Measurements from ENCODE around the gene TNFSF13. TPM values are rescaled to one million over a fixed set of nuclear protein-coding genes. Genes with fewer than 3 reads are reported as not detected.

The TNFSF13 gene
- total and polyA plus RNA-seq, 11 donors: 3.7 to 43.0 (median 6.5) TPM

DNA sequence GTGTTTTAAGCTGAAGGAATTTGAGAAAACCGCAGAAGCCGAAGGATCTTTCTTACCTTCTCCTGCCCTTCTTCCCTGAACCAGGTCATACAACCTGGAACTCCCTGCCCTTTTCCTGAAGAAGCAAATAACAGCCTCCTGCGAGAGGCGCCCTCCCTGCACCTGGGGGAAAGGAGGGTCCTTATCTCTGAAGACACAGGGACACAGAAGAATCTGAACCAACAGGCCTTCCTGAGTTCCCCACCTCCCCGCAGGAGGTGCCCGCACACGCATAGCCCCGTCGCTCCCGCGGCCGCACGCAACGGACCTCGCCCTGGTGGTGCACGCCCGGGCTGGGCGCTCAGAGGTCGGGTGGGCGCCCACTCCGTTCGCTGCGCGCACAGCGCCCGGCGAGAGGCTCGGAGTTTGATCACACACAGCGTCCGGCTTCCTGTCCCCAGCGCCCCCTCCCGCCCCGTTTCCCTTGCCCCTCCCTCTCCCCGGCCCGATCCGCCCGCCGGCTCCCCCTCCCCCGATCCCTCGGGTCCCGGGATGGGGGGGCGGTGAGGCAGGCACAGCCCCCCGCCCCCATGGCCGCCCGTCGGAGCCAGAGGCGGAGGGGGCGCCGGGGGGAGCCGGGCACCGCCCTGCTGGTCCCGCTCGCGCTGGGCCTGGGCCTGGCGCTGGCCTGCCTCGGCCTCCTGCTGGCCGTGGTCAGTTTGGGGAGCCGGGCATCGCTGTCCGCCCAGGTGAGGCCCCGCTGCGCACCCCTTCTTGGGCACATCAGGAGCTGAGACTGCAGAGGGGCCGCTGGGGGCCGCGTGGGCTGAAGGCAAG, 9.8 kb upstream of the TNFSF13 start, which contains the start of gene TNFSF12:
TSS of gene TNFSF12 (plus strand) at position 474 of the 816 bp plus-strand sequence. CDS start at position 570, 96 bp downstream.
- TF ChIP-seq POLR2A (IDR thresholded peaks at IDR 0.05): peak in 1 of 2 donors; percentile 61
- TF ChIP-seq, protein P1, sequence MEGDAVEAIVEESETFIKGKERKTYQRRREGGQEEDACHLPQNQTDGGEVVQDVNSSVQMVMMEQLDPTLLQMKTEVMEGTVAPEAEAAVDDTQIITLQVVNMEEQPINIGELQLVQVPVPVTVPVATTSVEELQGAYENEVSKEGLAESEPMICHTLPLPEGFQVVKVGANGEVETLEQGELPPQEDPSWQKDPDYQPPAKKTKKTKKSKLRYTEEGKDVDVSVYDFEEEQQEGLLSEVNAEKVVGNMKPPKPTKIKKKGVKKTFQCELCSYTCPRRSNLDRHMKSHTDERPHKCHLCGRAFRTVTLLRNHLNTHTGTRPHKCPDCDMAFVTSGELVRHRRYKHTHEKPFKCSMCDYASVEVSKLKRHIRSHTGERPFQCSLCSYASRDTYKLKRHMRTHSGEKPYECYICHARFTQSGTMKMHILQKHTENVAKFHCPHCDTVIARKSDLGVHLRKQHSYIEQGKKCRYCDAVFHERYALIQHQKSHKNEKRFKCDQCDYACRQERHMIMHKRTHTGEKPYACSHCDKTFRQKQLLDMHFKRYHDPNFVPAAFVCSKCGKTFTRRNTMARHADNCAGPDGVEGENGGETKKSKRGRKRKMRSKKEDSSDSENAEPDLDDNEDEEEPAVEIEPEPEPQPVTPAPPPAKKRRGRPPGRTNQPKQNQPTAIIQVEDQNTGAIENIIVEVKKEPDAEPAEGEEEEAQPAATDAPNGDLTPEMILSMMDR (IDR thresholded peaks at IDR 0.05): peak in 6 of 12 donors; percentile 4 to 41 (median 25)
- Histone ChIP-seq H3K9me3 (no peaks in the 10 kb centered on the region), H3K27me3 (no peaks in the 10 kb centered on the region), H3K36me3 (peaks cover 0 to 19% (median 6%) of the 10 kb centered on the region in 9 donors), H3K4me3 (peak within 1 kb of the TSS; percentile 41 to 96 (median 74)), H3K4me1 (peaks cover 0 to 54% (median 20%) of the 10 kb centered on the region in 12 donors), H3K27ac (peak within 1 kb of the TSS; percentile 75 to 98 (median 95))
- ATAC-seq (peak; percentile 55 to 89 (median 86)), DNase-seq (peak; percentile 68 to 89 (median 87))
- intact Hi-C loops (cut with DNase I): no loop called here
- 2 to 4% (median 2%) methylated on average over 35 to 65 of the region's 65 CpGs for WGBS, 4 donors

DNA sequence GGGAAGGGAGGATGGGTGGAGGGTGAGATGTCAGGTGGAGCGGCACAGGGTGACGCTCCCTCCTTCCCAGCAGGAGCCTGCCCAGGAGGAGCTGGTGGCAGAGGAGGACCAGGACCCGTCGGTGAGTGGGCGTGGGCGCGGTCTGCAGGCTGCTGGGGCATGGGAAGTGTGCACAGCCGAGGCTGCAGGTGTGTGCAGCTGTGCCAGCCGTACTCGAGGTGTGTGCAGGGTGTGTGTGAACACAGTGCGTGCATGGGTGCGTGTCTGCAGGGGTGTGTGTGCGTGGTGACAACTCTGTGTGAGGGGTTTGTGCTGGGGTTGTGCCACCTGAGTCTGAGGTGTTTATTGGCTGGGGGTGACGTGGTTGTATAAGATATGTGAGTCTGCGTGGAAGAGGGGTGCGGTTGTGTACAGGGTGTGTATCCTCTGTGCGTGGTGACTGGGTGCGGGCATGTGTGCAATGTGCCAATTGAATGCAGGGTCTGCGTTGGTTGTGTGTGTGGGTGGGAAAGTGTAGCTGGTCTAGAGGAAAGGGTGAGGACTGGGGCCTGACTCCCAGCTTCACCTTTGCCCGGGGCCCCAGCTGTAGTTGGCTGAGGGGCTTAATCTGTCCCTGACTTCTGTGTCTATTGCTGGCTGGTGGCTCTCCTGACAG, 9.0 kb upstream of the TNFSF13 start:
- Histone ChIP-seq H3K9me3 (no peaks in the 10 kb centered on the region), H3K4me3 (peak overlapping the region; percentile 41 to 96 (median 74)), H3K4me1 (peaks cover 0 to 58% (median 19%) of the 10 kb centered on the region in 12 donors), H3K36me3 (peaks cover 0 to 21% (median 6%) of the 10 kb centered on the region in 9 donors), H3K27ac (peak overlapping the region; percentile 75 to 98 (median 95)), H3K27me3 (no peaks in the 10 kb centered on the region)
- DNase-seq (no peak), ATAC-seq (peak; percentile 9 to 73 (median 56))
- TF ChIP-seq, protein P1 (IDR thresholded peaks at IDR 0.05): no peak
- no peak for TF ChIP-seq POLR2A (IDR thresholded peaks at IDR 0.05)
- WGBS, 4 donors: 33 to 51% (median 47%) methylated on average over 20 of the region's 20 CpGs
- intact Hi-C loops (cut with DNase I): loop anchor here in 1 of 10 donors (10.0 kb wide), 1 partner anchor 195 kb away; the partner anchor contains the start of genes KCTD11 and TMEM95

GRCh38 chr17:7550344-7550743, 8.2 kb upstream of the TNFSF13 start:
- Histone ChIP-seq H3K4me3 (peak overlapping the region in 5 of 12 donors; percentile 61 to 96 (median 79)), H3K4me1 (peaks cover 0 to 58% (median 14%) of the 10 kb centered on the region in 12 donors)
- WGBS, 4 donors: 27 to 59% (median 52%) methylated on average over 6 of the region's 6 CpGs

More at GRCh38 chr17:7550344-7550743, 8.2 kb upstream of the TNFSF13 start:
- Histone ChIP-seq H3K36me3 (peaks cover 0 to 21% (median 6%) of the 10 kb centered on the region in 9 donors), H3K27ac (peak overlapping the region in 7 of 12 donors; percentile 56 to 97 (median 95)), H3K27me3 (no peaks in the 10 kb centered on the region), H3K9me3 (no peaks in the 10 kb centered on the region)
- TF ChIP-seq, protein P1 (IDR thresholded peaks at IDR 0.05): no peak
- TF ChIP-seq POLR2A (IDR thresholded peaks at IDR 0.05): no peak
- DNase-seq (no peak), ATAC-seq (no peak)
- intact Hi-C loops (cut with DNase I): loop anchor here in 1 of 10 donors (10.0 kb wide), 1 partner anchor 196 kb away; the partner anchor contains the start of genes KCTD11 and TMEM95

Data from heart left ventricle (tissue), 16 donors.